BJ (cell line): ENCODE data around the gene EXOC6B. TPM values are rescaled to one million over a fixed set of nuclear protein-coding genes. Genes with fewer than 3 reads are reported as not detected.

Experiments
- CTCF ChIA-PET: fragments of 350-600 bp; formaldehyde crosslinking; extraction: SDS; loops from one replicate; lab custom pipeline; 2021; ENCODE audit warnings: antibody characterized with exemption, inconsistent platforms; lab: Yijun Ruan, JAX
- POLR2A ChIA-PET: fragments of 300-600 bp; sonication (Branson Sonifier 250); formaldehyde crosslinking; extraction: SDS; loops from one replicate; lab custom pipeline; 2021; ENCODE audit warnings: antibody characterized with exemption; lab: Charles Lee
- DNase-seq: peaks from one replicate; pipeline ENCODE4 v3.0.0-alpha.2; 2011; ENCODE audit warnings: low read depth
- H3K27me3 ChIP-seq: 2 replicates; pipeline ENCODE4 v1.6.0; 2011; ENCODE audit warnings: low read length; ENCODE audit not compliant: control insufficient read depth, insufficient read depth
- H3K36me3 ChIP-seq: 2 replicates; pipeline ENCODE4 v1.5.1; 2011; ENCODE audit warnings: low read length; ENCODE audit not compliant: control insufficient read depth, insufficient read depth
- H3K4me3 ChIP-seq: 2 replicates; pipeline ENCODE4 v1.5.1; 2011; ENCODE audit warnings: low read depth, mild to moderate bottlenecking, control low read depth, low read length
- CTCF ChIP-seq: IDR thresholded peaks from 2 replicates; pipeline ENCODE4 v1.5.1; 2011; ENCODE audit warnings: low read depth, mild to moderate bottlenecking, control low read depth, inconsistent platforms, low read length, moderate library complexity; ENCODE audit not compliant: insufficient read depth
- polyA plus RNA-seq: library from polyadenylated mRNA; depleted of rRNA; stranded (reverse); fragments of >200 nt; gene quantifications from 2 replicates; pipeline ENCODE4 v1.2.3, GENCODE V29; 2011

EXOC6B gene
- polyA plus RNA-seq, 1 experiment, result 15.5 TPM

- Histone ChIP-seq H3K4me3 (no peak overlapping the region), H3K36me3 (no peaks in the 10 kb centered on the region), H3K27me3 (no peaks in the 10 kb centered on the region)
- DNase-seq, result no peak
- ChIA-PET POLR2A (interaction anchor here (0.6 kb wide), 1 partner anchor 10 kb away, joined by 8 read pairs; no protein-coding TSS in a partner anchor), CTCF (no interaction called here)
- no peak for TF ChIP-seq CTCF
Observed at GRCh38 chr2:72673279-72673678, 152.6 kb downstream of the EXOC6B start.

GRCh38 chr2:72669121-72669520 is 156.7 kb downstream of the EXOC6B start:
- peak; percentile 48 for DNase-seq
- no peak for TF ChIP-seq CTCF
- CTCF ChIA-PET, result interaction anchor here (0.6 kb wide), 1 partner anchor 572 kb away, joined by 3 read pairs; no protein-coding TSS in a partner anchor
- H3K36me3 ChIP-seq, result no peaks in the 10 kb centered on the region
- H3K4me3 ChIP-seq, result no peak overlapping the region
- POLR2A ChIA-PET, result no interaction called here
- no peaks in the 10 kb centered on the region for H3K27me3 ChIP-seq

- POLR2A ChIA-PET, result no interaction called here
- no peak overlapping the region for H3K4me3 ChIP-seq
- no peak for TF ChIP-seq CTCF
- CTCF ChIA-PET, result interaction anchor here (0.6 kb wide), 1 partner anchor 572 kb away, joined by 3 read pairs; no protein-coding TSS in a partner anchor
- no peak for DNase-seq
- no peaks in the 10 kb centered on the region for H3K27me3 ChIP-seq
- no peaks in the 10 kb centered on the region for H3K36me3 ChIP-seq
Observed at GRCh38 chr2:72668647-72669046, 157.2 kb downstream of the EXOC6B start.

- no peak for TF ChIP-seq CTCF
- H3K27me3 ChIP-seq, result no peaks in the 10 kb centered on the region
- DNase-seq, result no peak
- ChIA-PET POLR2A (no interaction called here), CTCF (no interaction called here)
- H3K36me3 ChIP-seq, result no peaks in the 10 kb centered on the region
- H3K4me3 ChIP-seq, result no peak overlapping the region
Observed at GRCh38 chr2:72665448-72665847, 160.4 kb downstream of the EXOC6B start.

- POLR2A ChIA-PET, result no interaction called here
- Histone ChIP-seq H3K27me3 (no peaks in the 10 kb centered on the region), H3K4me3 (no peak overlapping the region), H3K36me3 (no peaks in the 10 kb centered on the region)
- no peak for TF ChIP-seq CTCF
- DNase-seq, result no peak
- CTCF ChIA-PET, result interaction anchor here (0.7 kb wide), 1 partner anchor 14 kb away, joined by 3 read pairs; no protein-coding TSS in a partner anchor
Observed at GRCh38 chr2:72661985-72662384, 163.8 kb downstream of the EXOC6B start.
